Measurements from ENCODE around the gene INS. TPM values are rescaled to one million over a fixed set of nuclear protein-coding genes. Genes with fewer than 3 reads are reported as not detected.

Gene INS
- polyA plus RNA-seq, 2 of the 4 experiments (the other 2 are of a cell fraction): not detected

DNA sequence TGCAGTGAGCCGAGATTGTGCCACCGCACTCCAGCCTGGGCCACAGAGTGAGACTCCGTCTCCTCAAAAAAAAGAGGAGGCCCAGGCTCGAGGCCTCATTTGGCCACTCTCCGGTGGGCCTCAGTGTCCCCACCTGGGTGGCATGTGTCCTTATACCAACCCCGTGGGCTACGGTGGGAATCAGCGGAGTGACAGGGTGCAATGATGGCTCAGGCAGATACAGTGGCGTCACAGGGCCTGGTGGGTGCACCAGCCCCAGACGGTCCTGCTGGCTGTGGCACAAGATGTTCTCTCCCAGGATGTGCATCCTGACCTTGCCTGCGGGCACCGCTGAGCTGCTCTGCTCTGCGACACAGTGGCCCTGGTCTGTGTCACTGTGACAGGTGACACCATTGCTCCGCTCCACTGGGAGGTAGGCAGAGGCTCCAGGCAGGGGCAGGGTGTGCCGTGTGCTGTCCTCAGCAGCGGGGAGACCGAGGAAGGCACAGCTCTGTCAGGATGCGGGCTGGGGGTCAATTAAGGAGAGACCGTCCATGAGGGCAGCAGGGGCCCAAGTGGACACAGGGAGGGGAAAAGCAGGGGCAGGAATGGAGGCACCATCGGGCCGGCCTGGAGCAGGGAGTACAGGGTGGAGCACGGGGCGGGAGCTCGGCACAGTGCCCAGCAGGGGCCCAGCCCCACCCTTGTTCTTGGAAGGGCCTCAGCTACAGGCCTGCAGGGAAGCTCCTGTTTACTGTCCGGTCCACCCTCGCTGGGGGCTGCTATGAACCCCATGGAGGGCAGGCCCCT is 32.3 kb upstream of the INS start:
- H3K27ac ChIP-seq: no peak overlapping the region
- POLR2A ChIA-PET: no interaction called here
- CTCF ChIA-PET: interaction anchor here (0.5 to 6.1 kb wide), 21 partner anchors 7 to 696 kb away, joined by 3 to 90 read pairs (median 7); partner anchors contain the start of genes INS and TSSC4
- DNase-seq (ENCODE audit: low read depth in 1 of 2, low spot score in 1 of 2) (no peak), FAIRE-seq (no peak), ATAC-seq (no peak)
- no peak overlapping the region for H3K4me2 ChIP-seq
- no peaks in the 10 kb centered on the region for H3K9me3 ChIP-seq
- no peaks in the 10 kb centered on the region for H3K4me1 ChIP-seq
- H3K4me3 ChIP-seq: no peak overlapping the region
- 72% methylated on average over 14 of the region's 26 CpGs for WGBS (ENCODE audit: missing lambda C conversion rate)
- TF ChIP-seq ZFP36 (IDR thresholded peaks at IDR 0.05; ENCODE audit: borderline replicate concordance, partially characterized antibody) (no peak), CBX2 (IDR thresholded peaks at IDR 0.05; ENCODE audit: borderline replicate concordance, low read depth) (no peak), MYC (IDR thresholded peaks at IDR 0.05; ENCODE audit: borderline replicate concordance, low read length) (no peak), RAD21 (conservative IDR thresholded peaks at IDR 0.05 in 1 of 2, IDR thresholded peaks at IDR 0.05 in 1 of 2) (no peak), SMC3 (IDR thresholded peaks at IDR 0.05) (no peak), MAFK (IDR thresholded peaks at IDR 0.05; ENCODE audit: partially characterized antibody) (no peak), CHD2 (IDR thresholded peaks at IDR 0.05; ENCODE audit: low read length, partially characterized antibody) (no peak), TP53 (CRISPR knock-in tag; IDR thresholded peaks at IDR 0.05) (no peak), TFCP2L1 (CRISPR knock-in tag; IDR thresholded peaks at IDR 0.05) (no peak), BHLHE40 (IDR thresholded peaks at IDR 0.05; ENCODE audit: low read depth, low read length) (no peak), POLR2A (IDR thresholded peaks at IDR 0.05; ENCODE audit: low read length) (no peak), EHMT2 (IDR thresholded peaks at IDR 0.05; ENCODE audit: low read depth) (no peak), KDM5A (IDR thresholded peaks at IDR 0.05) (no peak), RFX5 (IDR thresholded peaks at IDR 0.05) (no peak)
- TF ChIP-seq, protein P1, sequence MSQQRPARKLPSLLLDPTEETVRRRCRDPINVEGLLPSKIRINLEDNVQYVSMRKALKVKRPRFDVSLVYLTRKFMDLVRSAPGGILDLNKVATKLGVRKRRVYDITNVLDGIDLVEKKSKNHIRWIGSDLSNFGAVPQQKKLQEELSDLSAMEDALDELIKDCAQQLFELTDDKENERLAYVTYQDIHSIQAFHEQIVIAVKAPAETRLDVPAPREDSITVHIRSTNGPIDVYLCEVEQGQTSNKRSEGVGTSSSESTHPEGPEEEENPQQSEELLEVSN (IDR thresholded peaks at IDR 0.05; ENCODE audit: borderline replicate concordance, low read depth): no peak
- TF ChIP-seq, protein P2, sequence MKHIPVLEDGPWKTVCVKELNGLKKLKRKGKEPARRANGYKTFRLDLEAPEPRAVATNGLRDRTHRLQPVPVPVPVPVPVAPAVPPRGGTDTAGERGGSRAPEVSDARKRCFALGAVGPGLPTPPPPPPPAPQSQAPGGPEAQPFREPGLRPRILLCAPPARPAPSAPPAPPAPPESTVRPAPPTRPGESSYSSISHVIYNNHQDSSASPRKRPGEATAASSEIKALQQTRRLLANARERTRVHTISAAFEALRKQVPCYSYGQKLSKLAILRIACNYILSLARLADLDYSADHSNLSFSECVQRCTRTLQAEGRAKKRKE (CRISPR knock-in tag; IDR thresholded peaks at IDR 0.05; ENCODE audit: low read depth): no peak
- TF ChIP-seq, protein P3, sequence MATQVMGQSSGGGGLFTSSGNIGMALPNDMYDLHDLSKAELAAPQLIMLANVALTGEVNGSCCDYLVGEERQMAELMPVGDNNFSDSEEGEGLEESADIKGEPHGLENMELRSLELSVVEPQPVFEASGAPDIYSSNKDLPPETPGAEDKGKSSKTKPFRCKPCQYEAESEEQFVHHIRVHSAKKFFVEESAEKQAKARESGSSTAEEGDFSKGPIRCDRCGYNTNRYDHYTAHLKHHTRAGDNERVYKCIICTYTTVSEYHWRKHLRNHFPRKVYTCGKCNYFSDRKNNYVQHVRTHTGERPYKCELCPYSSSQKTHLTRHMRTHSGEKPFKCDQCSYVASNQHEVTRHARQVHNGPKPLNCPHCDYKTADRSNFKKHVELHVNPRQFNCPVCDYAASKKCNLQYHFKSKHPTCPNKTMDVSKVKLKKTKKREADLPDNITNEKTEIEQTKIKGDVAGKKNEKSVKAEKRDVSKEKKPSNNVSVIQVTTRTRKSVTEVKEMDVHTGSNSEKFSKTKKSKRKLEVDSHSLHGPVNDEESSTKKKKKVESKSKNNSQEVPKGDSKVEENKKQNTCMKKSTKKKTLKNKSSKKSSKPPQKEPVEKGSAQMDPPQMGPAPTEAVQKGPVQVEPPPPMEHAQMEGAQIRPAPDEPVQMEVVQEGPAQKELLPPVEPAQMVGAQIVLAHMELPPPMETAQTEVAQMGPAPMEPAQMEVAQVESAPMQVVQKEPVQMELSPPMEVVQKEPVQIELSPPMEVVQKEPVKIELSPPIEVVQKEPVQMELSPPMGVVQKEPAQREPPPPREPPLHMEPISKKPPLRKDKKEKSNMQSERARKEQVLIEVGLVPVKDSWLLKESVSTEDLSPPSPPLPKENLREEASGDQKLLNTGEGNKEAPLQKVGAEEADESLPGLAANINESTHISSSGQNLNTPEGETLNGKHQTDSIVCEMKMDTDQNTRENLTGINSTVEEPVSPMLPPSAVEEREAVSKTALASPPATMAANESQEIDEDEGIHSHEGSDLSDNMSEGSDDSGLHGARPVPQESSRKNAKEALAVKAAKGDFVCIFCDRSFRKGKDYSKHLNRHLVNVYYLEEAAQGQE (IDR thresholded peaks at IDR 0.05): no peak

DNA sequence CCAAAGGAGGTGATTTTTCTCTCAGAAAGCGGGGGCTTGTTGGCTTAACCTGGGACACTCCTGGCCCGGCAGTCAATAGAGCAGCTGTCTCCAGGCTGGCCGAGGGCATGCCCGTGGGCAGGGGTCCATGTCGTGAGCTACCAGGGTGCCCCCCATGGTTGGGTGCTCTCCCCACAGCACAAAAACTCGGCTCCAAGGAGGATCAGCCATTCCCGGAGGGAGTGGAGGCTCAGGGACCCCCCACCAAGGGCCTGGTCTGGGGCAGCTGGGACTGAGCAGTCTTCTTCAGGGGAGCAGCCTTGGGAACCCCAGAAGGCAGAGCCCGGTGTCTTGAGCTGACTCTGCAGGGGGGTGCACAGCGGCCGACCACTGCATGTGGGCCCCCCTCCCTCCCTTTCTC is 31.4 kb upstream of the INS start:
- Histone ChIP-seq H3K4me1 (no peaks in the 10 kb centered on the region), H3K9me3 (no peaks in the 10 kb centered on the region), H3K27ac (no peak overlapping the region), H3K4me3 (no peak overlapping the region), H3K4me2 (no peak overlapping the region)
- no peak for ATAC-seq
- 66% methylated on average over 3 of the region's 10 CpGs for WGBS (ENCODE audit: missing lambda C conversion rate)
- TF ChIP-seq, protein P4, sequence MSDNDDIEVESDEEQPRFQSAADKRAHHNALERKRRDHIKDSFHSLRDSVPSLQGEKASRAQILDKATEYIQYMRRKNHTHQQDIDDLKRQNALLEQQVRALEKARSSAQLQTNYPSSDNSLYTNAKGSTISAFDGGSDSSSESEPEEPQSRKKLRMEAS (IDR thresholded peaks at IDR 0.05): no peak
- TF ChIP-seq CBX8 (IDR thresholded peaks at IDR 0.05) (no peak), KDM1A (IDR thresholded peaks at IDR 0.05; ENCODE audit: low read depth) (no peak), RCOR1 (IDR thresholded peaks at IDR 0.05; ENCODE audit: low read depth, low read length) (no peak), ESRRA (IDR thresholded peaks at IDR 0.05; ENCODE audit: borderline replicate concordance, low read length) (no peak), HEYL (CRISPR knock-in tag; IDR thresholded peaks at IDR 0.05) (no peak), TP53 (CRISPR knock-in tag; IDR thresholded peaks at IDR 0.05) (no peak), HDAC2 (IDR thresholded peaks at IDR 0.05) (no peak)
- TF ChIP-seq, protein P5, sequence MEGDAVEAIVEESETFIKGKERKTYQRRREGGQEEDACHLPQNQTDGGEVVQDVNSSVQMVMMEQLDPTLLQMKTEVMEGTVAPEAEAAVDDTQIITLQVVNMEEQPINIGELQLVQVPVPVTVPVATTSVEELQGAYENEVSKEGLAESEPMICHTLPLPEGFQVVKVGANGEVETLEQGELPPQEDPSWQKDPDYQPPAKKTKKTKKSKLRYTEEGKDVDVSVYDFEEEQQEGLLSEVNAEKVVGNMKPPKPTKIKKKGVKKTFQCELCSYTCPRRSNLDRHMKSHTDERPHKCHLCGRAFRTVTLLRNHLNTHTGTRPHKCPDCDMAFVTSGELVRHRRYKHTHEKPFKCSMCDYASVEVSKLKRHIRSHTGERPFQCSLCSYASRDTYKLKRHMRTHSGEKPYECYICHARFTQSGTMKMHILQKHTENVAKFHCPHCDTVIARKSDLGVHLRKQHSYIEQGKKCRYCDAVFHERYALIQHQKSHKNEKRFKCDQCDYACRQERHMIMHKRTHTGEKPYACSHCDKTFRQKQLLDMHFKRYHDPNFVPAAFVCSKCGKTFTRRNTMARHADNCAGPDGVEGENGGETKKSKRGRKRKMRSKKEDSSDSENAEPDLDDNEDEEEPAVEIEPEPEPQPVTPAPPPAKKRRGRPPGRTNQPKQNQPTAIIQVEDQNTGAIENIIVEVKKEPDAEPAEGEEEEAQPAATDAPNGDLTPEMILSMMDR (IDR thresholded peaks at IDR 0.05): no peak
- TF ChIP-seq, protein P6, sequence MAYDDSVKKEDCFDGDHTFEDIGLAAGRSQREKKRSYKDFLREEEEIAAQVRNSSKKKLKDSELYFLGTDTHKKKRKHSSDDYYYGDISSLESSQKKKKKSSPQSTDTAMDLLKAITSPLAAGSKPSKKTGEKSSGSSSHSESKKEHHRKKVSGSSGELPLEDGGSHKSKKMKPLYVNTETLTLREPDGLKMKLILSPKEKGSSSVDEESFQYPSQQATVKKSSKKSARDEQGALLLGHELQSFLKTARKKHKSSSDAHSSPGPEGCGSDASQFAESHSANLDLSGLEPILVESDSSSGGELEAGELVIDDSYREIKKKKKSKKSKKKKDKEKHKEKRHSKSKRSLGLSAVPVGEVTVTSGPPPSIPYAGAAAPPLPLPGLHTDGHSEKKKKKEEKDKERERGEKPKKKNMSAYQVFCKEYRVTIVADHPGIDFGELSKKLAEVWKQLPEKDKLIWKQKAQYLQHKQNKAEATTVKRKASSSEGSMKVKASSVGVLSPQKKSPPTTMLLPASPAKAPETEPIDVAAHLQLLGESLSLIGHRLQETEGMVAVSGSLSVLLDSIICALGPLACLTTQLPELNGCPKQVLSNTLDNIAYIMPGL (CRISPR knock-in tag; IDR thresholded peaks at IDR 0.05; ENCODE audit: borderline replicate concordance): no peak
- no peak for DNase-seq (ENCODE audit: low read depth in 1 of 2, low spot score in 1 of 2)
- FAIRE-seq: no peak
- CTCF ChIA-PET: interaction anchor here (0.7 to 6.1 kb wide), 9 partner anchors 9 to 358 kb away, joined by 3 to 90 read pairs (median 28); partner anchors contain the start of gene SYT8
- POLR2A ChIA-PET: no interaction called here

Measured in A549 (cell line).